ENCODE measurements around the gene PLBD1. TPM values are rescaled to one million over a fixed set of nuclear protein-coding genes. Genes with fewer than 3 reads are reported as not detected.

The PLBD1 gene
- total RNA-seq, 1 experiment from 2014 or later = 0.26 TPM

Small RNA genes lying within 50 kb of the gene (small RNA-seq; reads per million reads assigned to genes)
- gene RN7SKP134 = 0 reads per million in 2 experiments

Other genes with a start within 250 kb of the PLBD1 start
- 16.9 and 19.4 TPM in 2 replicates for gene ATF7IP, start 202.2 kb downstream of the PLBD1 start, total RNA-seq (2014; rRNA removed; shearing (Covaris generic))
- gene GUCY2C, start 128.7 kb upstream of the PLBD1 start, total RNA-seq (2014; rRNA removed; shearing (Covaris generic)) = 0.03 and 0.11 TPM in 2 replicates
- 33.2 and 33.7 TPM in 2 replicates for gene WBP11, start 235.6 kb upstream of the PLBD1 start, total RNA-seq (2014; rRNA removed; shearing (Covaris generic))
- gene C12orf60, start 235.8 kb upstream of the PLBD1 start, total RNA-seq (2014; rRNA removed; shearing (Covaris generic)) = 14.1 and 15.9 TPM in 2 replicates
- gene SMCO3, start 246.3 kb upstream of the PLBD1 start, total RNA-seq (2014; rRNA removed; shearing (Covaris generic)) = 0.24 TPM in 1 of 2 replicates, not detected in the other